Kidney tubule cell (primary cell): Measurements from ENCODE around the gene PRR23C.

Experiments used
- DNase-seq: peaks from one replicate; pipeline ENCODE4 v3.0.0-alpha.2; 2018; ENCODE audit warnings: low spot score

Gene PRR23C

GRCh38 chr3:138995706-138996105 lies 49.0 kb downstream of the PRR23C start:
- DNase-seq: no peak
